ENCODE results near the gene APEX2.

GRCh38 chrX:55033429-55033828 is 33.3 kb downstream of the APEX2 start:
- TF ChIP-seq CTCF (IDR thresholded peaks at IDR 0.05) = no peak
- no peak for TF ChIP-seq POLR2A (IDR thresholded peaks at IDR 0.05; ENCODE audit: low read depth)

All from esophagus muscularis mucosa (tissue), 3 donors.